HepG2 (cell line): Measurements from ENCODE around the gene UBALD1. TPM values are rescaled to one million over a fixed set of nuclear protein-coding genes. Genes with fewer than 3 reads are reported as not detected.
A peak's percentile ranks its signal among the peaks of the same experiment; 100 is the strongest.

ENCODE experiments used
- CBFB ChIP-seq: sonication (generic); formaldehyde crosslinking; IDR thresholded peaks from 2 replicates; pipeline ENCODE4 v1.4.0; 2020; ENCODE audit warnings: missing genetic modification reagents
- JUN ChIP-seq: sonication (generic); formaldehyde crosslinking; IDR thresholded peaks from 2 replicates; pipeline ENCODE4 v1.4.0; 2020; ENCODE audit warnings: mild to moderate bottlenecking, missing genetic modification reagents
- KDM5B ChIP-seq: sonication (generic); formaldehyde crosslinking; IDR thresholded peaks from 2 replicates; pipeline ENCODE4 v1.4.0; 2020; ENCODE audit warnings: missing genetic modification reagents, mild to moderate bottlenecking, borderline replicate concordance
- NAIF1 ChIP-seq: sonication (generic); formaldehyde crosslinking; IDR thresholded peaks from 2 replicates; pipeline ENCODE4 v1.5.0; 2020; ENCODE audit warnings: mild to moderate bottlenecking, missing genetic modification reagents, borderline replicate concordance
- NONO ChIP-seq, 2 experiments: fragments of 450-650 bp in 1 of 2; sonication (generic) in 1 of 2; formaldehyde crosslinking in 1 of 2; IDR thresholded peaks in 1 of 2; conservative IDR thresholded peaks in 1 of 2; 2 replicates each; pipeline versions ENCODE4 v1.6.1 to v1.8.0; 2017 to 2022; ENCODE audit warnings: mild to moderate bottlenecking in 1 of 2, missing genetic modification reagents in 1 of 2, moderate library complexity in 1 of 2
- PAXIP1 ChIP-seq: sonication (generic); formaldehyde crosslinking; conservative IDR thresholded peaks from 2 replicates; pipeline ENCODE4 v1.4.0; 2020; ENCODE audit warnings: mild to moderate bottlenecking, missing genetic modification reagents, moderate library complexity
- PRPF4 ChIP-seq: fragments of 200-400 bp; formaldehyde crosslinking; IDR thresholded peaks from 2 replicates; pipeline ENCODE4 v1.6.1; 2016; ENCODE audit warnings: low read length, low read depth; ENCODE audit not compliant: poor library complexity, severe bottlenecking
- SNAPC5 ChIP-seq: sonication (generic); formaldehyde crosslinking; IDR thresholded peaks from 2 replicates; pipeline ENCODE4 v1.8.1; 2023; ENCODE audit warnings: mild to moderate bottlenecking, missing genetic modification reagents, borderline replicate concordance
- SRSF9 ChIP-seq: fragments of 200-400 bp; formaldehyde crosslinking; IDR thresholded peaks from 2 replicates; pipeline ENCODE4 v1.6.1; 2018; ENCODE audit warnings: borderline replicate concordance, mild to moderate bottlenecking, low read depth, low read length; ENCODE audit not compliant: insufficient read depth, poor library complexity, severe bottlenecking
- XBP1 ChIP-seq: sonication (generic); formaldehyde crosslinking; IDR thresholded peaks from 2 replicates; pipeline ENCODE4 v1.5.0; 2020; ENCODE audit warnings: missing genetic modification reagents
- ZBTB8A ChIP-seq: sonication (generic); formaldehyde crosslinking; IDR thresholded peaks from 2 replicates; pipeline ENCODE4 v1.4.0; 2020; ENCODE audit warnings: mild to moderate bottlenecking, low read depth, missing genetic modification reagents, borderline replicate concordance
- ZNF350 ChIP-seq: sonication (generic); formaldehyde crosslinking; IDR thresholded peaks from 2 replicates; pipeline ENCODE4 v1.4.0; 2020; ENCODE audit warnings: mild to moderate bottlenecking, low read depth, missing genetic modification reagents, borderline replicate concordance
- ZNF546 ChIP-seq: sonication (generic); formaldehyde crosslinking; conservative IDR thresholded peaks from 2 replicates; pipeline ENCODE4 v1.8.1; 2023; ENCODE audit warnings: mild to moderate bottlenecking, missing genetic modification reagents
- ZNF75D ChIP-seq: sonication (generic); formaldehyde crosslinking; IDR thresholded peaks from 2 replicates; pipeline ENCODE4 v1.8.1; 2023; ENCODE audit warnings: missing genetic modification reagents, mild to moderate bottlenecking, borderline replicate concordance
- ZSCAN25 ChIP-seq: sonication (generic); formaldehyde crosslinking; IDR thresholded peaks from 2 replicates; pipeline ENCODE4 v1.8.0; 2022; ENCODE audit warnings: mild to moderate bottlenecking, missing genetic modification reagents
- ZUFSP ChIP-seq: sonication (generic); formaldehyde crosslinking; IDR thresholded peaks from 2 replicates; pipeline ENCODE4 v1.9.0; 2021; ENCODE audit warnings: missing genetic modification reagents, mild to moderate bottlenecking, borderline replicate concordance
- polyA plus RNA-seq, 8 experiments: library from polyadenylated mRNA; depleted of rRNA in 3 of 8; stranded (reverse) in 7 of 8; unstranded in 1 of 8; fragments of >200 nt; fragmentation: Illumina TruSeq in 4 of 8; extraction: Trizol in 4 of 8; gene quantifications; 2 replicates each; pipeline versions ENCODE4 v1.2.1 to v1.2.3, GENCODE V29; 2011 to 2016; ENCODE audit warnings: low read depth in 4 of 8, missing spikeins in 1 of 8, mixed read lengths in 1 of 8; ENCODE audit not compliant: insufficient read depth in 1 of 8
- total RNA-seq, 5 experiments: library from RNA; depleted of rRNA; stranded (reverse); fragments of >200 nt; fragmentation: Illumina TruSeq; extraction: Trizol; gene quantifications; 2 replicates each; pipeline ENCODE4 v1.2.3, GENCODE V29; 2016; ENCODE audit warnings: low read depth in 1 of 5
- TF ChIP-seq, protein P1 (sequence below): sonication (generic); formaldehyde crosslinking; IDR thresholded peaks from 2 replicates; pipeline ENCODE4 v1.5.1; 2020; ENCODE audit warnings: missing genetic modification reagents, mild to moderate bottlenecking, borderline replicate concordance
- TF ChIP-seq, protein P2 (sequence below): sonication (generic); formaldehyde crosslinking; IDR thresholded peaks from 2 replicates; pipeline ENCODE4 v1.9.0; 2021; ENCODE audit warnings: missing genetic modification reagents, borderline replicate concordance

The UBALD1 gene
- total and polyA plus RNA-seq, 2 of the 13 experiments (the other 11 are each of a cell fraction or from before 2014, with no cell fraction given), result 6.8 to 12.3 TPM

DNA sequence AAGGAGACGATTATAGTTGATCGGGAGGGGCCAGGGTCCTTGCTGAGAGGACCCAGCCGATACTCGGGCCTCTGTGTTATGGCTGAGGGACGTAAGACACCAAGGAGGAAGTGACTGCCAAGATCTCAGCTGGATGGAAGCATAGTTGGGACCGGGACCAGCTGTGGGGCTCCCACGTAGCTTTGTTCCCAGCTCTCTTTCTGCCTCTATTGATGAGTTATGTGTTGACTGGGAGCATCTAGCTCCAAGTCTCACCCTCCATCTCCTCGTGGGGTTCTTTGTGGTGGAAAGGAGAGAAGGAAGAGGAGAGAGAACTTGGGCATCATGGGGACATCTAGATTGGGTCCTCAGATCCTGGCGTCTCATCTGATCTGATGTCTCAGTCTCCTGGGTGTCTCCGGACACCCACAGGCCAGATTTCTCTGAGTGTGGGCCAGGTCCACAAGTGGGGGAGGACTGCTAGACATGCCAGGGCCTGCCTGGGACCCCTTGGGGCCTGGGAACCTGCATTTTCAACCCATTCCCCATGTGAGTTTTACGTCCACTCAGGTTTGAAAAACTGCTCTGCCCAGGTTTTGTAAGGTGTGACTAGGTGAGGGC is 11.0 kb upstream of the UBALD1 start (continued):
- TF ChIP-seq PAXIP1 (CRISPR knock-in tag), result no peak
- no peak for TF ChIP-seq XBP1 (CRISPR knock-in tag)
- no peak for TF ChIP-seq SRSF9
- TF ChIP-seq ZNF546 (CRISPR knock-in tag), result peak; percentile 4; the same call in 1 of the 2 replicates
- TF ChIP-seq CBFB (CRISPR knock-in tag), result no peak
- TF ChIP-seq ZNF75D (CRISPR knock-in tag), result no peak
- TF ChIP-seq ZBTB8A (CRISPR knock-in tag), result no peak
- no peak for TF ChIP-seq ZUFSP (CRISPR knock-in tag)
- TF ChIP-seq, protein P1, sequence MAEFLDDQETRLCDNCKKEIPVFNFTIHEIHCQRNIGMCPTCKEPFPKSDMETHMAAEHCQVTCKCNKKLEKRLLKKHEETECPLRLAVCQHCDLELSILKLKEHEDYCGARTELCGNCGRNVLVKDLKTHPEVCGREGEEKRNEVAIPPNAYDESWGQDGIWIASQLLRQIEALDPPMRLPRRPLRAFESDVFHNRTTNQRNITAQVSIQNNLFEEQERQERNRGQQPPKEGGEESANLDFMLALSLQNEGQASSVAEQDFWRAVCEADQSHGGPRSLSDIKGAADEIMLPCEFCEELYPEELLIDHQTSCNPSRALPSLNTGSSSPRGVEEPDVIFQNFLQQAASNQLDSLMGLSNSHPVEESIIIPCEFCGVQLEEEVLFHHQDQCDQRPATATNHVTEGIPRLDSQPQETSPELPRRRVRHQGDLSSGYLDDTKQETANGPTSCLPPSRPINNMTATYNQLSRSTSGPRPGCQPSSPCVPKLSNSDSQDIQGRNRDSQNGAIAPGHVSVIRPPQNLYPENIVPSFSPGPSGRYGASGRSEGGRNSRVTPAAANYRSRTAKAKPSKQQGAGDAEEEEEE (CRISPR knock-in tag), result no peak
- TF ChIP-seq SNAPC5 (CRISPR knock-in tag), result no peak
- TF ChIP-seq, protein P2, sequence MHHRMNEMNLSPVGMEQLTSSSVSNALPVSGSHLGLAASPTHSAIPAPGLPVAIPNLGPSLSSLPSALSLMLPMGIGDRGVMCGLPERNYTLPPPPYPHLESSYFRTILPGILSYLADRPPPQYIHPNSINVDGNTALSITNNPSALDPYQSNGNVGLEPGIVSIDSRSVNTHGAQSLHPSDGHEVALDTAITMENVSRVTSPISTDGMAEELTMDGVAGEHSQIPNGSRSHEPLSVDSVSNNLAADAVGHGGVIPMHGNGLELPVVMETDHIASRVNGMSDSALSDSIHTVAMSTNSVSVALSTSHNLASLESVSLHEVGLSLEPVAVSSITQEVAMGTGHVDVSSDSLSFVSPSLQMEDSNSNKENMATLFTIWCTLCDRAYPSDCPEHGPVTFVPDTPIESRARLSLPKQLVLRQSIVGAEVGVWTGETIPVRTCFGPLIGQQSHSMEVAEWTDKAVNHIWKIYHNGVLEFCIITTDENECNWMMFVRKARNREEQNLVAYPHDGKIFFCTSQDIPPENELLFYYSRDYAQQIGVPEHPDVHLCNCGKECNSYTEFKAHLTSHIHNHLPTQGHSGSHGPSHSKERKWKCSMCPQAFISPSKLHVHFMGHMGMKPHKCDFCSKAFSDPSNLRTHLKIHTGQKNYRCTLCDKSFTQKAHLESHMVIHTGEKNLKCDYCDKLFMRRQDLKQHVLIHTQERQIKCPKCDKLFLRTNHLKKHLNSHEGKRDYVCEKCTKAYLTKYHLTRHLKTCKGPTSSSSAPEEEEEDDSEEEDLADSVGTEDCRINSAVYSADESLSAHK (CRISPR knock-in tag), result no peak
- TF ChIP-seq PRPF4, result no peak
- TF ChIP-seq KDM5B (CRISPR knock-in tag), result peak; percentile 24; the same call in 1 of the 2 replicates
- TF ChIP-seq ZSCAN25 (CRISPR knock-in tag), result no peak
- TF ChIP-seq NONO (IDR thresholded peaks at IDR 0.05), result no peak
- no peak for TF ChIP-seq NONO (CRISPR knock-in tag; conservative IDR thresholded peaks at IDR 0.05)
- no peak for TF ChIP-seq ZNF350
- TF ChIP-seq NAIF1 (CRISPR knock-in tag), result 0 out of 2 replicates have a peak, but pooled peaks have one; percentile 3
- no peak for TF ChIP-seq JUN
- TF ChIP-seq, all 625 proteins: peak for 4
